ENCODE results near the gene CA11.

GRCh38 chr19:48670699-48671445 is 24.9 kb upstream of the CA11 start:
- TF ChIP-seq POLR2A (IDR thresholded peaks at IDR 0.05) (no peak), CTCF (IDR thresholded peaks at IDR 0.05) (no peak)

Data from vagina (tissue), 2 donors.